ENCODE data around the gene PXK.
A peak's percentile ranks its signal among the peaks of the same experiment; 100 is the strongest.
"Not testable (repeated sequence)": the region's sequence is repeated elsewhere in the genome, so short reads cannot be mapped to it uniquely, and the experiment has no call there.

PXK gene

DNA sequence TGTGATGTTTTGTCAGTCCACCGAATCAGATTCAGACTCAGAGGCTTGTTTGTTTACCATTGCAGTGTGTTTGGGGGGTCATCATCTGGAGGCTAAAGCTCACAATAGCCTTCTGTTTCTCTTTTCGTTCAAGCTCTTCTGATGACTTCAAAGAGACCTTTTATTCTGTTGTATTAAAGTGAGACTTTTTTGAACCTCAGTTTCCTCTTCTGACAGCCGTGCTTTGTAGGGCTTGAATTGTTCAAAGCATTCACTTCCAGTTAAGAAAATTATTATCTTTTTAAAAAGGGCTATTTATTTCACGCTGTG lies 1.3 kb downstream of the PXK start:
- Histone ChIP-seq H3K27ac (ENCODE audit: low read depth in 2 of 2, low read length in 2 of 2) (peak overlapping the region in 1 of 2 donors; percentile 42), H3K27me3 (ENCODE audit: control insufficient read depth in 2 of 2, insufficient read depth in 2 of 2, low read length in 2 of 2) (no peaks in the 10 kb centered on the region), H3K9ac (ENCODE audit: low read depth in 1 of 2, low read length in 2 of 2) (peak overlapping the region; percentile 60 to 70), H3K9me3 (ENCODE audit: control insufficient read depth in 2 of 2, low read length in 2 of 2) (no peaks in the 10 kb centered on the region), H3K4me1 (ENCODE audit: control insufficient read depth in 2 of 2, insufficient read depth in 2 of 2, low read length in 2 of 2) (peaks cover 9 to 17% of the 10 kb centered on the region in 2 donors), H3K36me3 (ENCODE audit: control insufficient read depth in 2 of 2, insufficient read depth in 2 of 2, low read length in 2 of 2) (no peaks in the 10 kb centered on the region), H3K4me3 (ENCODE audit: low read length in 2 of 2) (peak overlapping the region; percentile 70 to 84)

DNA sequence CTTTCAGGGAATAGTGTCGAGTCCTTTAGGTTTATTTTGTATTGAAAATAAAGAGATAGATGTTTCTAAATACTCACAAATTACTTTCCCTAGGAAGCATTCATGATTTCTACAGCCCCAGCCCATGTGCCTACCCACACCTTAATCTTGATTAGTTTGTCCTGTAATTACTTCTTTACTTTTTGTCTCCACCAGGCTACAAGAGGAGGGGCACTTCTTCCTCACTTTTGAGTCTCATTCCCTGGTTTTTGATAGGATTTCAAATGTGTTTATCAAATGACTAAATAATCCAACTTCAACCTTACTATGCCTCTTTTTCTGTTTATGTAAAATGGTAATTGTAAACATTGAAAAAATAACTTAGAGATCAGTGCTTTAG lies 1.8 kb downstream of the PXK start:
- Histone ChIP-seq H3K9me3 (ENCODE audit: control insufficient read depth in 2 of 2, low read length in 2 of 2) (no peaks in the 10 kb centered on the region), H3K36me3 (ENCODE audit: control insufficient read depth in 2 of 2, insufficient read depth in 2 of 2, low read length in 2 of 2) (no peaks in the 10 kb centered on the region), H3K9ac (ENCODE audit: low read depth in 1 of 2, low read length in 2 of 2) (peak overlapping the region in 1 of 2 donors; percentile 33), H3K27me3 (ENCODE audit: control insufficient read depth in 2 of 2, insufficient read depth in 2 of 2, low read length in 2 of 2) (no peaks in the 10 kb centered on the region), H3K27ac (ENCODE audit: low read depth in 2 of 2, low read length in 2 of 2) (peak overlapping the region; percentile 23 to 58), H3K4me3 (ENCODE audit: low read length in 2 of 2) (peak overlapping the region; percentile 70 to 84), H3K4me1 (ENCODE audit: control insufficient read depth in 2 of 2, insufficient read depth in 2 of 2, low read length in 2 of 2) (peaks cover 9 to 17% of the 10 kb centered on the region in 2 donors)

DNA sequence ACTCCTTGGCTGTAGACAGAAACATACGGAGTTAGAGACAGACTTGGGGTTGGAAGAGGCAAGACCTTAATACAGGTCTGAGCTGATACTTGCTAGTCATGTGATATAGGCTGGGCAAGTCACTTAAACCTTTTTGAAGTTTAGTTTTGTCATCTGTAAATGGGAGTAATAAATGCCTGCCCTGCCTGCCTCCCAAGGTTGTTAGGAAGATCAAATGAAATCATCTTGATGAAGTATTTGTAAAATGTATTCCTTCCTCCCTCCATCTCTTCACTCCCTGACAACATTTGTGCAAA lies 2.9 kb downstream of the PXK start:
- peak overlapping the region in 1 of 2 donors; percentile 26 for H3K9ac ChIP-seq (ENCODE audit: low read depth in 1 of 2, low read length in 2 of 2)
- peak overlapping the region; percentile 76 to 77 for H3K27ac ChIP-seq (ENCODE audit: low read depth in 2 of 2, low read length in 2 of 2)
- H3K36me3 ChIP-seq (ENCODE audit: control insufficient read depth in 2 of 2, insufficient read depth in 2 of 2, low read length in 2 of 2) = no peaks in the 10 kb centered on the region
- H3K4me3 ChIP-seq (ENCODE audit: low read length in 2 of 2) = peak overlapping the region in 1 of 2 donors; percentile 84
- no peaks in the 10 kb centered on the region for H3K9me3 ChIP-seq (ENCODE audit: control insufficient read depth in 2 of 2, low read length in 2 of 2)
- peaks cover 9 to 17% of the 10 kb centered on the region in 2 donors for H3K4me1 ChIP-seq (ENCODE audit: control insufficient read depth in 2 of 2, insufficient read depth in 2 of 2, low read length in 2 of 2)
- H3K27me3 ChIP-seq (ENCODE audit: control insufficient read depth in 2 of 2, insufficient read depth in 2 of 2, low read length in 2 of 2) = no peaks in the 10 kb centered on the region

DNA sequence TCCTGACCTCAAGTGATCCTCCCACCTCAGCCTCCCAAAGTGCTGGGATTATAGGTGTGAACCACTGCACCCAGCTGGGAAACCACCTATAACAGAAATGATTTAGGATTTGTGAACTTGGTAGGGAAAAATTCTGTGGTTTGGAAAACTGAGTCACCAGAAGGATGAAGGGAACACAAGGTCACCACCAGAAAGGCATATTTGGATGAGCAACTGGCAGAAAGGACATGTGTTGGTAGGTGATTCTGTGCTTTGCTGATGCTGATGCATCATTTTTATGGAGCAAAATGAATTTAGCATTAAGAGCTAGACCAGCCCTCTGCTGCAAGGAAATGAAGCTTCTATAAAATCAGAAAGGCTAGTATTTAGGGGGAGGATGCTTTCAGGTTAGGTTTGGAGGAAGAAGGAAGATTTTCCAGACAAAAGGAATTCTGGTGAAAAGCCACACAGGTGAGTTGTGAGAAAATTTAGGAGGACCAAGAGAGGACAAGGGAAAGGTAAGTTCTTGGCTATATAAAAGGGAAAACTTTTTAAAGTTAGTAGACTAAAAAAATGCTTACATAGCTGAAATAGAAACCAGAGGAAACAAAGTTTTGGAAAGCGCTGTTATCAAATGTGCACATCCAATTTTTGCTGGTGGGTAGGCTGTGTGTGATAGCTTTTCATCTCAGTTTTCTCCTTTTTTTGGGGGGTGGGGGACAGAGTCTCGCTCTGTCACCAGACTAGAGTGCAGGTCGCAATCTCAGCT lies 3.6 kb downstream of the PXK start:
- Histone ChIP-seq H3K4me1 (ENCODE audit: control insufficient read depth in 2 of 2, insufficient read depth in 2 of 2, low read length in 2 of 2) (peaks cover 9 to 17% of the 10 kb centered on the region in 2 donors), H3K9ac (ENCODE audit: low read depth in 1 of 2, low read length in 2 of 2) (no peak overlapping the region), H3K27me3 (ENCODE audit: control insufficient read depth in 2 of 2, insufficient read depth in 2 of 2, low read length in 2 of 2) (no peaks in the 10 kb centered on the region), H3K9me3 (ENCODE audit: control insufficient read depth in 2 of 2, low read length in 2 of 2) (no peaks in the 10 kb centered on the region), H3K27ac (ENCODE audit: low read depth in 2 of 2, low read length in 2 of 2) (no peak overlapping the region), H3K36me3 (ENCODE audit: control insufficient read depth in 2 of 2, insufficient read depth in 2 of 2, low read length in 2 of 2) (no peaks in the 10 kb centered on the region), H3K4me3 (ENCODE audit: low read length in 2 of 2) (no peak overlapping the region)

DNA sequence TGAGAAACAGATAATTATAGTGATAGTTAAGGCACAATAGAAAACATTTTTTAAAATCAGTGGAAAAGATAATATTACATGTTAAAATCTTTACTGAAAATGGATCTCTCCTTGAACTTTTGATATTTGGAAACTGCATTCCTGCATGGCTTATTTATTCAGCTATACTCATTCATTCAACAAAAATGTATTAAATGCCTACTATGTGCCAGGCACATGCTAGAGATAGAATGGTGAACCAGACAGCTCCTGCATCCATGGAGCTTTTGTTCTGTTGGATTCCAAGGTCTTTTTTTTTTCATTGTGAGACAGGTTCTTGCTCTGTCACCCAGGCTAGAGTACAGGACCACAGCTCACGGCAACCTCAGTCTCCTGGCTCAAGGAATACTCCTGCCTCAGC lies 4.5 kb downstream of the PXK start:
- H3K27ac ChIP-seq (ENCODE audit: low read depth in 2 of 2, low read length in 2 of 2) = no peak overlapping the region
- no peak overlapping the region for H3K4me3 ChIP-seq (ENCODE audit: low read length in 2 of 2)

DNA sequence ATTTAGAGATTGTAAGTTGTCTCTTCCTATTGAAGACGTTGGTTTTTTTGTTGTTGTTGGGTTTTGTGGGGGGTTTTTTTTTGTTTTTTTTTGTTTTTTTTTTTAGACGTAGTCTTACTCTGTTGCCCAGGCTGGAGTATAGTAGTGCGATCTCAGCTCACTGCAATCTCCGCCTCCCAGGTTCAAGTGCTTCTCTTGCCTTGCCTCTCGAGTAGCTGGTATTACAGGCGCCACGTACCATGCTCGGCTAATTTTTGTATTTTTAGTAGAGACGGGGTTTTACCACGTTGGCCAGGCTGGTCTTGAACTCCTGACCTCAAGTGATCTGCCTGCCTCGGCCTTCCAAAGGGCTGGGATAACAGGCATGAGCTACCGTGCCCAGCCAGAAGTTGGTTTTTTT lies 6.5 kb downstream of the PXK start:
- not testable (repeated sequence) for H3K4me1 ChIP-seq (ENCODE audit: control insufficient read depth in 2 of 2, insufficient read depth in 2 of 2, low read length in 2 of 2); H3K27me3 ChIP-seq (ENCODE audit: control insufficient read depth in 2 of 2, insufficient read depth in 2 of 2, low read length in 2 of 2); H3K27ac ChIP-seq (ENCODE audit: low read depth in 2 of 2, low read length in 2 of 2); H3K4me3 ChIP-seq (ENCODE audit: low read length in 2 of 2); H3K36me3 ChIP-seq (ENCODE audit: control insufficient read depth in 2 of 2, insufficient read depth in 2 of 2, low read length in 2 of 2); H3K9ac ChIP-seq (ENCODE audit: low read depth in 1 of 2, low read length in 2 of 2); H3K9me3 ChIP-seq (ENCODE audit: control insufficient read depth in 2 of 2, low read length in 2 of 2)

More for the DNA sequence above, 4.5 kb downstream of the PXK start:
- Histone ChIP-seq H3K36me3 (ENCODE audit: control insufficient read depth in 2 of 2, insufficient read depth in 2 of 2, low read length in 2 of 2) (no peaks in the 10 kb centered on the region), H3K9ac (ENCODE audit: low read depth in 1 of 2, low read length in 2 of 2) (no peak overlapping the region), H3K27me3 (ENCODE audit: control insufficient read depth in 2 of 2, insufficient read depth in 2 of 2, low read length in 2 of 2) (no peaks in the 10 kb centered on the region), H3K9me3 (ENCODE audit: control insufficient read depth in 2 of 2, low read length in 2 of 2) (no peaks in the 10 kb centered on the region), H3K4me1 (ENCODE audit: control insufficient read depth in 2 of 2, insufficient read depth in 2 of 2, low read length in 2 of 2) (peaks cover 8 to 14% of the 10 kb centered on the region in 2 donors)

DNA sequence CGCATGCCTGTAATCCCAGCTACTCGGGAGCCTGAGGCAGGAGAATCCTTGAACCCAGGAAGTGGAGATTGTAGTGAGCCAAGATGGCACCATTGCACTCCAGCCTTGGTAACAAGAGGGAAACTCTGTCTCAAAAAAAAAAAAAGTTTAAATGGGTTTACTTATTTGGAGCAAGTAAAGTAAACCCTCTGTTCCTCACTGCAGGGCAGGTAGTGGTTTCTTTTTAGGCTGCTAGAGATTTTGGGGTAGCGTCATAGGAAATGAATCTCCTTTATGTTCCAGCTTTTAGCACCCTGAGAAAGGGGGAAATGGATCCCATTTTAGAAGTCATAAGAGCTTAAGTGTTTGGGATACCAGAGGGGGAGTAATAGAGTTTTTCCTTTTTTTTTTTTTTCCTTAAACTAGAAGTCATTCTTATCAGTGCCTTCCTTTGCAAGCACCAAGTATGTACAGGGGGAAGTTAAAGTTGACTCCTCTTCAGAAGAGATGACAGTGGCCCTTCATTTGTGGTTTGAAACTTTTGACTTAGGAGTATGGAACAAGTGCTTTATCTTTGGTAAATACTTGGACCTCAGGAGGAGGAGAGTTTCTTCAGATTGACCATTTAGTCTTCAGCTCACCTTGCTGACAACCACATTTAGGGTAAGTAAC lies 8.0 kb downstream of the PXK start:
- no peak overlapping the region for H3K27ac ChIP-seq (ENCODE audit: low read depth in 2 of 2, low read length in 2 of 2)
- H3K27me3 ChIP-seq (ENCODE audit: control insufficient read depth in 2 of 2, insufficient read depth in 2 of 2, low read length in 2 of 2) = no peaks in the 10 kb centered on the region
- H3K4me3 ChIP-seq (ENCODE audit: low read length in 2 of 2) = no peak overlapping the region
- no peak overlapping the region for H3K9ac ChIP-seq (ENCODE audit: low read depth in 1 of 2, low read length in 2 of 2)
- peaks cover 0 to 6% of the 10 kb centered on the region in 2 donors for H3K36me3 ChIP-seq (ENCODE audit: control insufficient read depth in 2 of 2, insufficient read depth in 2 of 2, low read length in 2 of 2)
- H3K4me1 ChIP-seq (ENCODE audit: control insufficient read depth in 2 of 2, insufficient read depth in 2 of 2, low read length in 2 of 2) = peaks cover 0 to 3% of the 10 kb centered on the region in 2 donors
- H3K9me3 ChIP-seq (ENCODE audit: control insufficient read depth in 2 of 2, low read length in 2 of 2) = no peaks in the 10 kb centered on the region

DNA sequence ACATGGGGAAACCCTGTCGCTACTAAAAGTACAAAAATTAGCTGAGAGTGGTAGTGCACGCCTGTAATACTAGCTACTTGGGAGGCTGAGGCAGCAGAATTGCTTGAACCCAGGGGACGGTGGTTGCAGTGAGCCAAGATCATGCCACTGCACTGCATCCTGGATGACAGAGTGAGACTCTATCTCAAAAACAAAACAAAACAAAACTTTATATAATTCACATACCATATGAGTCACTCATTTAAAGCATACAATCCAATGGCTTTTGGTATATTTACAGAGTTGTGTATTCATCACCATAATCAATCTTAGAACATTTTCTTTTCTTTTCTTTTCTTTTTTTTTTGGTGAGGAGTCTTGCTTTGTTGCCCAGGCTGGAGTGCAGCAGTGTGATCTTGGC lies 8.7 kb downstream of the PXK start:
- no peaks in the 10 kb centered on the region for H3K9me3 ChIP-seq (ENCODE audit: control insufficient read depth in 2 of 2, low read length in 2 of 2)

DNA sequence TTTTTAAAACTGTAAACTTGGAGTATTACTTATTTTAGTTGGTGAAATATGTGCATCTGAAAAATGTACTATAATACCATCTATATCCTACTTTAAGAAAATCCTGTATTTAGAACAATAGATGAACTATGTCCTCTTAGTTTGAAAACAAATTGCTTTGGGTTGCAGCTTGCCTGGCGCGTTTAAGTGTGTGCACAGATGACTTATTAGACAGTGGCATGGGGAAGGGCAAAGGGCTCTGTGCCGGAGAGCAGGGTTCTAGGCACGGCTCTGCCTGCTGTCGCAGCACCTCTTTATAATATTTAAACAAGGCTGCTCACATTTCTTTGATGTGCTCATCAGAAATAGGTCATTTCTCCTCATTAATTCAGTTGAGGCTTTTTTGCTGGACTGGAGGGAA lies 10.0 kb downstream of the PXK start:
- H3K27me3 ChIP-seq (ENCODE audit: control insufficient read depth in 2 of 2, insufficient read depth in 2 of 2, low read length in 2 of 2) = no peaks in the 10 kb centered on the region
- H3K9ac ChIP-seq (ENCODE audit: low read depth in 1 of 2, low read length in 2 of 2) = no peak overlapping the region
- H3K4me3 ChIP-seq (ENCODE audit: low read length in 2 of 2) = no peak overlapping the region
- no peak overlapping the region for H3K27ac ChIP-seq (ENCODE audit: low read depth in 2 of 2, low read length in 2 of 2)
- no peaks in the 10 kb centered on the region for H3K9me3 ChIP-seq (ENCODE audit: control insufficient read depth in 2 of 2, low read length in 2 of 2)
- peaks cover 0 to 6% of the 10 kb centered on the region in 2 donors for H3K36me3 ChIP-seq (ENCODE audit: control insufficient read depth in 2 of 2, insufficient read depth in 2 of 2, low read length in 2 of 2)
- H3K4me1 ChIP-seq (ENCODE audit: control insufficient read depth in 2 of 2, insufficient read depth in 2 of 2, low read length in 2 of 2) = peaks cover 0 to 3% of the 10 kb centered on the region in 2 donors

More for the DNA sequence above, 8.7 kb downstream of the PXK start:
- Histone ChIP-seq H3K4me3 (ENCODE audit: low read length in 2 of 2) (no peak overlapping the region), H3K36me3 (ENCODE audit: control insufficient read depth in 2 of 2, insufficient read depth in 2 of 2, low read length in 2 of 2) (peaks cover 0 to 6% of the 10 kb centered on the region in 2 donors), H3K27me3 (ENCODE audit: control insufficient read depth in 2 of 2, insufficient read depth in 2 of 2, low read length in 2 of 2) (no peaks in the 10 kb centered on the region), H3K4me1 (ENCODE audit: control insufficient read depth in 2 of 2, insufficient read depth in 2 of 2, low read length in 2 of 2) (peaks cover 0 to 3% of the 10 kb centered on the region in 2 donors), H3K9ac (ENCODE audit: low read depth in 1 of 2, low read length in 2 of 2) (no peak overlapping the region), H3K27ac (ENCODE audit: low read depth in 2 of 2, low read length in 2 of 2) (no peak overlapping the region)

DNA sequence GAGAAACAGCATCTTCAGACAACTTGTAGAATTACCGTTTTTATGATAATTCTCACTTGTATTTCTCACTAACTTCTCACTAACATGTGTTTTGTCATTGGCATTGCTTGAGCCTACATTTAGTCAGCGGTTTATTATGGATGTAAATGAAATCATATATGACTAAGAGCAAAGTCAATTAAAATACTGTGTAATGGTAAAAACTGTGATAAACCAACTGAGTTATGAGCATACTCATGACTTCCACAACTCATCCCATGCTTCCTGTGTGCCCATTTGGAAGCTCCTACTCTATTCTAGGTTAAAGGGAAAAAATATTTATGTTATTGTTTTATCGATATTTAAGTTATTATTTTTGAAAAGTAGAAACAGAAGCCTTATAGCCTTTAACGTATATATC lies 12.8 kb downstream of the PXK start:
- Histone ChIP-seq H3K4me3 (ENCODE audit: low read length in 2 of 2) (no peak overlapping the region), H3K36me3 (ENCODE audit: control insufficient read depth in 2 of 2, insufficient read depth in 2 of 2, low read length in 2 of 2) (peaks cover 0 to 6% of the 10 kb centered on the region in 2 donors), H3K9ac (ENCODE audit: low read depth in 1 of 2, low read length in 2 of 2) (no peak overlapping the region), H3K27me3 (ENCODE audit: control insufficient read depth in 2 of 2, insufficient read depth in 2 of 2, low read length in 2 of 2) (no peaks in the 10 kb centered on the region), H3K4me1 (ENCODE audit: control insufficient read depth in 2 of 2, insufficient read depth in 2 of 2, low read length in 2 of 2) (peaks cover 0 to 3% of the 10 kb centered on the region in 2 donors), H3K9me3 (ENCODE audit: control insufficient read depth in 2 of 2, low read length in 2 of 2) (no peaks in the 10 kb centered on the region), H3K27ac (ENCODE audit: low read depth in 2 of 2, low read length in 2 of 2) (no peak overlapping the region)

Measured in mucosa of rectum (tissue), 2 donors.